HCT116 (cell line): Measurements from ENCODE around the gene ARL6IP4.

Source experiments
- EZH2 ChIP-seq: fragments of 200-600 bp; sonication (generic); IDR thresholded peaks from 2 replicates; pipeline ENCODE4 v1.6.1; 2017; ENCODE audit warnings: antibody characterized with exemption, mixed run types
- EZH2phosphoT487 ChIP-seq: fragments of 200-600 bp; IDR thresholded peaks from 2 replicates; pipeline ENCODE4 v1.6.1; 2018; ENCODE audit warnings: antibody characterized with exemption, borderline replicate concordance
- FOSL1 ChIP-seq: IDR thresholded peaks from 2 replicates; pipeline ENCODE4 v1.6.1; 2012; ENCODE audit warnings: low read depth
- POLR2AphosphoS5 ChIP-seq: IDR thresholded peaks from 2 replicates; pipeline ENCODE4 v1.6.1; 2011; ENCODE audit warnings: mild to moderate bottlenecking, low read depth, low read length, moderate library complexity
- SRF ChIP-seq: IDR thresholded peaks from 2 replicates; pipeline ENCODE4 v1.6.1; 2012; ENCODE audit warnings: low read depth

- TF ChIP-seq SRF, result no peak
- TF ChIP-seq EZH2, result no peak
- no peak for TF ChIP-seq EZH2phosphoT487
- TF ChIP-seq FOSL1, result no peak
- peak; percentile 11; the same call in 1 of the 2 replicates for TF ChIP-seq POLR2AphosphoS5
These were observed 4.3 kb downstream of the ARL6IP4 start for GRCh38 chr12:122984612-122985337.
